Ramos (cell line): ENCODE results near the gene FDXR.

Experiments used
- in situ Hi-C: fragments of 300-500 bp; cut with MboI; formaldehyde crosslinking; loops from one replicate; pipeline ENCODE4 v1.14.3; 2022; ENCODE audit warnings: low sequenced_read_pairs; ENCODE audit not compliant: unreplicated experiment

Gene FDXR

DNA sequence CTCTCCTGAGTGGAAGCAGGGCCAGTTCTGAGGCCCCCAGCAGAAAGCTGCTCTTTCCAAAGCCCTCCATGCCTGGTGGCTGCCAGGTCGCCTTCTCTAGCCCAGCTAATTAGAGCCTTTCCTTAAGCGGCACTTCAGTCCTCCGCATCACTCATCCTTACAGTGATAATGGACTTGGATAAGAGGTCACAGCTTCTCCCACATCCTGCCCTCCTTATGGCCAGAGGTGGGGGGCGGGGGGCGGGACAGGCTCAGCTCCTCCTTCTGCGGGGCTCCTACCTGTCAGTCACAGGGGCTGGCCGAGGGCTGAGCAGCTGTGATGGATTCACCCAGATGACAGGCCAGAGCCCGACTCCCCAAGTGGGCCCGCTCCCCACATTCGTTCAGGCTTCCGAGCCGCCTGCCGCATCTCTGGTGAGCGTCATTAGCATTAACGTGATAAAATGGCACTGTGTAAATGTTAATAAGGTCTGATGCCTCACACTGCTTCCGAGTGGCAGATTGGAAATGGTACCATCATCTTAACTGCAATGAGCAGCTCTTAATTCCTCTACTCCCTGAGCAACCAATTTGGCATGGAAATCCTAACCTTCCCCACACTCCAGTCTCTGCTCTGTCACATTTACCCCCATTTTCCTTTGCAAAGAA, 54.4 kb downstream of the FDXR start:
- in situ Hi-C loops: no loop called here

DNA sequence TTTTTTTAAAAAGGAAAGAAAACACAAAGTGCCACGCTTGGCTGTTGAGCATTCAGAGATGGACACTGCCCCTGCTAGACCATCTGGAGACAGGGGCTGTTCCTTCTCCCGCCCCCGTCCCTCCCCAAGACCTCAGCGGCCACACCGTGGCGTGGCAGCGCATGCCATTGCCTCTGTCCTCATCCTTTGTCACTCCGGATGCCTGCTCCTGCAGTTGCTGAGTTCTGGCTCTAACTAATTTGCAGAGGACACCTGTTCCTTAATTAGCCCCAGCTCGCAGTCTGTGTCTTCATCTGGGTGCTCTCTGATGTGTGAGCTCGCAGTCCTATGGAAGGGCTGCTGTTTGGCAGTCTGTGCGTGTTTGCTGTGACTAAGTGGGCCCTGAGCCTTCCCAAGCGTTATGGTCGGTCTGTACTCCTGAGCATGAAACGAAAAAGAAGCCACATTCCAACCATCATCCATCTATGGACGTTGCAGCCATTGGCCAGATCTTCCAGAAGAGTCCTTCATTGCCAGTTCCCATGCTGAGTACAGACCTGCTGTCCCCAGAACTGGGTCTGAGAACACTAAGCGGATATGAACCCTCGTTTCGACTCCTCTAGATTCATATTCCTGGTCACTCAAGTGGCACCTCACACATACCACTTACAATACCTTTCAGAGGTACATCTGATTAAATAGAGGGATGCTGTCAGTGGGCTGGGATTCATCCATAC, 55.7 kb downstream of the FDXR start:
- in situ Hi-C loops: no loop called here

DNA sequence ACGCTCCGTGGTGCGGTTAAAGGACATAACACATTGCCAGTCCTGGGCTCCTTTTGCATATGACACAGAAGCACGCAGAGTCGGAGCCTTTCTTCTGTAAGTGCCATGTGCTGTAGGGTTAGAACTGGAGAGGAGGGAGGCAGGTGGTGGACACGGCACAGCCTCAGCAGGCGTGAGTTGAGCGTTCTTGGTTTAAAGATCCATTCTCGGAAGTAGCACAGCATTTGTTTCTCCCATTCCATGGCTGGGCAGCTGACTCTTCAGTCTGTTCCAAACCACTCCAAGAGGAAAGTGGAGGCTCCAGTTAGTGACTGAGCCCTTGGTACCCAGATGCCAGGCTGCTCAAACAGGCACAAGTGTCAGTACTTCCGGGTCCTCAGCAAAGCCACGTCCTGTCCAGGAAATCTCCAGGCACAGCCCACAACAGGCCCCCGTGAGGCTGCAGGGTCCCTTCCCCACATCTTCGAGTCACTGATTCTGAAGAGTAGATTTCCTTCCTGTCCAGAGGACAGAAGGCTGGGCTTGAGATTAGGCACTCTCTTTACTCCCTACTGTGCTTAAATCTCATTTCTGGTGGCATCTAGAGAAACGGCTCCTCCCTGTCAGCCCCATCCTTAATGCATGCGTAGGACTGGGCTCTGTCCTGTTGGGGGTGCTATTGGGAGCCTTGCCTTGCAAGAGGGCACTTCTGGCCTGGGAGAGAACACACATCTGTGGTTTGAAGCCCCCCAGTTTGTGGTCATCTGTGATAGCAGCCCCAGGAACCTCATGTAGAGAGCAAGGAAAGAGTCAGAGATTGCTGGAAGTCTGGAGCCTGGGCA, 57.0 kb downstream of the FDXR start:
- in situ Hi-C loops: no loop called here

DNA sequence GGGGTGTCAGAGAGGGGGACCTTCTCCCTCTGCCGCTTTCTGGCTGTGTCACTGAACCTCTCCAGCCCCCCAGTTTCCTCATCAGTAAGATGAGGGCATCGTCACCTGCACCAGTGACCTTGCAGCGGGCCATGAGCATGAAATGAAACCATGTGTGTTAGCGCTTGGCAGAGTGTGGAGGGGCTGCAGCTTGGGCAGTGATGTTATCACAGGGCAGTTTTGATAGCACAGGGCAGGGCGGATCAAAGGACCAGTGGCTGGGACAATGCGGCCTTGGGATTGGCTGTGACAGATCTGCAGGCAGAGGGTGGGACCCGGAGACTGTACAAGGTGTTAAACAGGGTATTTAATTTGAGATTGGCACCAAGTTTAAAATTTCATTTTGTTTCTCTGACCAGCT, 57.7 kb downstream of the FDXR start:
- in situ Hi-C loops: no loop called here

DNA sequence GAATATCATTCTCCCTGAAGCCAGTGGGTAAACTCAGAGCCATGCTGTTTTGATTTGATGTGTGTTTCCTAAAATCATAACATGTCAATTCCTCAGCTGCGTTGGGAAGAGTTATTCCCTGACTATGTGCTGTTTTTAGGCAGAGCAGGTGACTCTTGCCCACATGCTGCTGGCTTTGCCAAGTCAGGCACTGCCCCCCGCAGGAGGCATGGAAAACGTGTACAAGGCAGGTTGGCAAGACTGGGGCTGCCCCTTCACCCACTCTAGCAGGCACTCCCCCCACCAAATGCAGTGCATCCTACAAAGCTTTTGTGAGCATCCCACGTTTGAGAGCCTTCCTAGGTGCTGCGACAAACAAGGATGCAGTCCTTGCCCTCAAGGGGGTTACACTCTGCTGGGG, 58.3 kb downstream of the FDXR start:
- in situ Hi-C loops: no loop called here
